Thymus (tissue), 11 donors: ENCODE data around the gene FSIP2. TPM values are rescaled to one million over a fixed set of nuclear protein-coding genes. Genes with fewer than 3 reads are reported as not detected.

Source experiments
- DNase-seq, 9 donors: peaks; one replicate each; pipeline ENCODE4 v3.0.0-alpha.2; 2013; ENCODE audit warnings: low spot score in 9 of 9, low read depth in 6 of 9, missing footprints in 1 of 9
- H3K27ac ChIP-seq, 2 donors: one replicate each; pipeline ENCODE4 v1.5.1; 2013; ENCODE audit warnings: control low read depth in 1 of 2, low read depth in 1 of 2, low read length in 1 of 2, mild to moderate bottlenecking in 1 of 2, moderate library complexity in 1 of 2
- H3K27me3 ChIP-seq, 2 donors: one replicate each; pipeline ENCODE4 v1.5.1; 2013; ENCODE audit warnings: low read length in 1 of 2; ENCODE audit not compliant: control insufficient read depth in 2 of 2, insufficient read depth in 1 of 2
- H3K36me3 ChIP-seq, 2 donors: one replicate each; pipeline ENCODE4 v1.5.1; 2013; ENCODE audit warnings: low read length in 1 of 2, mild to moderate bottlenecking in 1 of 2, moderate library complexity in 1 of 2; ENCODE audit not compliant: control insufficient read depth in 2 of 2, insufficient read depth in 2 of 2
- H3K4me1 ChIP-seq, 2 donors: one replicate each; pipeline ENCODE4 v1.5.1; 2013; ENCODE audit warnings: low read length in 2 of 2; ENCODE audit not compliant: control insufficient read depth in 2 of 2, insufficient read depth in 2 of 2
- H3K4me3 ChIP-seq, 2 donors: one replicate each; pipeline ENCODE4 v1.5.1; 2013; ENCODE audit warnings: low read length in 2 of 2, control low read depth in 1 of 2, mild to moderate bottlenecking in 1 of 2
- H3K9me3 ChIP-seq, 2 donors: one replicate each; pipeline ENCODE4 v1.5.1; 2013; ENCODE audit warnings: low read length in 1 of 2, mild to moderate bottlenecking in 1 of 2; ENCODE audit not compliant: control insufficient read depth in 2 of 2, insufficient read depth in 1 of 2
- WGBS: extraction: QIAGEN DNeasy Blood & Tissue Kit; methylation state at CpG from one replicate; pipeline ENCODE4 v1.1.7; 2013; 5-methylcytosine and 5-hydroxymethylcytosine counted together
- polyA plus RNA-seq: library from polyadenylated mRNA; stranded (reverse); fragments of 200-250 nt; gene quantifications from one replicate; pipeline ENCODE4 v1.2.3, GENCODE V29; 2013
- total RNA-seq: library from RNA; stranded (reverse); fragments of 120-200 nt; gene quantifications from one replicate; pipeline ENCODE4 v1.2.4, GENCODE V29; 2013
- donor health status: healthy.

The FSIP2 gene
- total and polyA plus RNA-seq, 2 donors, result 0.57 to 1.8 TPM

- no peaks in the 10 kb centered on the region for H3K9me3 ChIP-seq
- H3K27me3 ChIP-seq, result no peaks in the 10 kb centered on the region
- no peaks in the 10 kb centered on the region for H3K4me1 ChIP-seq
- no peak overlapping the region for H3K4me3 ChIP-seq
- no peak overlapping the region for H3K27ac ChIP-seq
- no peaks in the 10 kb centered on the region for H3K36me3 ChIP-seq
- DNase-seq, result no peak
- WGBS, result 95% methylated on average over 2 of the region's 2 CpGs
Measured at GRCh38 chr2:185796758-185797157, 58.2 kb downstream of the FSIP2 start.

- H3K36me3 ChIP-seq, result no peaks in the 10 kb centered on the region
- H3K9me3 ChIP-seq, result no peaks in the 10 kb centered on the region
- no peaks in the 10 kb centered on the region for H3K4me1 ChIP-seq
- H3K4me3 ChIP-seq, result no peak overlapping the region
- no peak for DNase-seq
- H3K27ac ChIP-seq, result no peak overlapping the region
- H3K27me3 ChIP-seq, result no peaks in the 10 kb centered on the region
Measured at GRCh38 chr2:185802926-185803325, 64.3 kb downstream of the FSIP2 start.

GRCh38 chr2:185806783-185807182 lies 68.2 kb downstream of the FSIP2 start:
- H3K4me1 ChIP-seq, result no peaks in the 10 kb centered on the region
- peaks cover 0 to 2% of the 10 kb centered on the region in 2 donors for H3K9me3 ChIP-seq
- no peaks in the 10 kb centered on the region for H3K27me3 ChIP-seq
- no peak overlapping the region for H3K4me3 ChIP-seq
- H3K27ac ChIP-seq, result no peak overlapping the region
- no peak for DNase-seq
- H3K36me3 ChIP-seq, result no peaks in the 10 kb centered on the region

- H3K9me3 ChIP-seq, result peaks cover 0 to 2% of the 10 kb centered on the region in 2 donors
- 91% methylated on average over 1 of the region's 1 CpG for WGBS
- DNase-seq, result no peak
- no peaks in the 10 kb centered on the region for H3K27me3 ChIP-seq
- no peak overlapping the region for H3K4me3 ChIP-seq
- H3K4me1 ChIP-seq, result no peaks in the 10 kb centered on the region
- no peaks in the 10 kb centered on the region for H3K36me3 ChIP-seq
- H3K27ac ChIP-seq, result no peak overlapping the region
Measured at GRCh38 chr2:185807351-185807750, 68.7 kb downstream of the FSIP2 start.

GRCh38 chr2:185811580-185811979 lies 73.0 kb downstream of the FSIP2 start:
- H3K4me1 ChIP-seq, result no peaks in the 10 kb centered on the region
- no peaks in the 10 kb centered on the region for H3K27me3 ChIP-seq
- H3K9me3 ChIP-seq, result peaks cover 0 to 2% of the 10 kb centered on the region in 2 donors
- H3K27ac ChIP-seq, result no peak overlapping the region
- H3K36me3 ChIP-seq, result no peaks in the 10 kb centered on the region
- DNase-seq, result no peak
- no peak overlapping the region for H3K4me3 ChIP-seq
- WGBS, result 96% methylated on average over 2 of the region's 2 CpGs

- no peak overlapping the region for H3K4me3 ChIP-seq
- WGBS, result 92% methylated on average over 2 of the region's 2 CpGs
- H3K9me3 ChIP-seq, result peaks cover 0 to 2% of the 10 kb centered on the region in 2 donors
- DNase-seq, result no peak
- H3K36me3 ChIP-seq, result no peaks in the 10 kb centered on the region
- H3K27me3 ChIP-seq, result no peaks in the 10 kb centered on the region
- no peaks in the 10 kb centered on the region for H3K4me1 ChIP-seq
- H3K27ac ChIP-seq, result no peak overlapping the region
Measured at GRCh38 chr2:185813707-185814106, 75.1 kb downstream of the FSIP2 start.

GRCh38 chr2:185817991-185818390 lies 79.4 kb downstream of the FSIP2 start:
- no peaks in the 10 kb centered on the region for H3K36me3 ChIP-seq
- no peak for DNase-seq
- no peak overlapping the region for H3K4me3 ChIP-seq
- no peaks in the 10 kb centered on the region for H3K9me3 ChIP-seq
- no peak overlapping the region for H3K27ac ChIP-seq
- no peaks in the 10 kb centered on the region for H3K27me3 ChIP-seq
- no peaks in the 10 kb centered on the region for H3K4me1 ChIP-seq

- no peak overlapping the region for H3K27ac ChIP-seq
- WGBS, result 96% methylated on average over 3 of the region's 3 CpGs
- no peaks in the 10 kb centered on the region for H3K4me1 ChIP-seq
- H3K9me3 ChIP-seq, result no peaks in the 10 kb centered on the region
- no peak overlapping the region for H3K4me3 ChIP-seq
- no peak for DNase-seq
- no peaks in the 10 kb centered on the region for H3K27me3 ChIP-seq
- H3K36me3 ChIP-seq, result no peaks in the 10 kb centered on the region
Measured at GRCh38 chr2:185821467-185821866, 82.9 kb downstream of the FSIP2 start.

- Histone ChIP-seq H3K27me3 (no peaks in the 10 kb centered on the region), H3K27ac (no peak overlapping the region), H3K4me1 (no peaks in the 10 kb centered on the region), H3K9me3 (no peaks in the 10 kb centered on the region), H3K36me3 (no peaks in the 10 kb centered on the region), H3K4me3 (no peak overlapping the region)
- DNase-seq, result no peak
- WGBS, result 94% methylated on average over 2 of the region's 2 CpGs
Measured at GRCh38 chr2:185823773-185824172, 85.2 kb downstream of the FSIP2 start.

- H3K4me1 ChIP-seq, result no peaks in the 10 kb centered on the region
- no peaks in the 10 kb centered on the region for H3K9me3 ChIP-seq
- no peak overlapping the region for H3K27ac ChIP-seq
- no peak for DNase-seq
- no peak overlapping the region for H3K4me3 ChIP-seq
- no peaks in the 10 kb centered on the region for H3K36me3 ChIP-seq
- no peaks in the 10 kb centered on the region for H3K27me3 ChIP-seq
Measured at GRCh38 chr2:185825557-185825956, 87.0 kb downstream of the FSIP2 start.
